GM21825 (cell line): ENCODE results near the gene TUBB2A.
"Not testable (repeated sequence)": the region's sequence is repeated elsewhere in the genome, so short reads cannot be mapped to it uniquely, and the experiment has no call there.

Source experiments
- ATAC-seq: cut with Tn5 transposase; IDR thresholded peaks from one replicate; pipeline ENCODE4 v1.9.1; 2021; ENCODE audit warnings: mild to moderate bottlenecking, moderate library complexity; ENCODE audit not compliant: unreplicated experiment

The TUBB2A gene

DNA sequence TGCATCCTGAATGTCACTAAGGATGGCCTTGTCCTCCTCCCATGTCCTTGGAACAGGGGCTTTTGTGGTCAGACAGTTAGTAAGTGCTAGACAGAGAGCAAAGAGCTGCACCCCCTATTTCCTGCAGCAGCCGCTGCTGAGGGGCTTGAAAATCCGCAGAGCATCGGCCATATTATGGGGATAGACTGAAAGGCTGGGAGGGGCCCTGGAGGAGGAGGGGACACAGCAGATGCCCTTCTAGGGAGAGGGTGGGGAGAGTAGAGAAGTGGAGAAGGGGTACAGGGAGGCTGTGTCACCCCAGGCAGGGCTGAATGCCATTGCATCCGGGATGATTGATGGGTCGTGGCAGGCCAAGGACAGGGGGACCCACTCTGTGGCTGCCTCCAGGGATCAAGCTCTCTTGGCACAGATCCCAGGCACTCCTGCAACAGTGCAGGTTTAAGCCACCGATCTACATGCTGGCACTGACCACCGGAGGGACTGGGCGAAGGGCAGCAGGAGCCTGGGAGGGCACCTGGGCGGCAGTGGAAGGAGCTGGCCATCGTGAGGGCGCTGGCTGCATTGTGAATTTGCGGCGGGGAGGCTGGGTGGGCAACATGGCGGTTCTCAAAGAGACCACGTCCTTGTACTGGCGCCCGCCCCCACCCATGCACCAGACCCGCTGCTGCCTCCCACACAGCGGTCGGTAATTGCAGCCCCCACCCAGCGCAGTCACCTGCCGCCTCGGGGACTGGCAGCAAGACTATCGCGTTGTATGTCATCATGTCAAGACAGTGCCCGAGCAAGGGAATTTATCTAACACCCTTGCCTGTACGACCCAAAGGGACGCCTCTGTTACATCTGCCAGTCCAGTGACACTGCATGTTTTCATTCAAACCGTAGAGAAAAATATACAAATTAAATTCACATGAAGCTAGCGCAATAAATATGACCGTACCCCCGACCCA lies 887 bp downstream of the TUBB2A start:
- not testable (repeated sequence) for ATAC-seq

DNA sequence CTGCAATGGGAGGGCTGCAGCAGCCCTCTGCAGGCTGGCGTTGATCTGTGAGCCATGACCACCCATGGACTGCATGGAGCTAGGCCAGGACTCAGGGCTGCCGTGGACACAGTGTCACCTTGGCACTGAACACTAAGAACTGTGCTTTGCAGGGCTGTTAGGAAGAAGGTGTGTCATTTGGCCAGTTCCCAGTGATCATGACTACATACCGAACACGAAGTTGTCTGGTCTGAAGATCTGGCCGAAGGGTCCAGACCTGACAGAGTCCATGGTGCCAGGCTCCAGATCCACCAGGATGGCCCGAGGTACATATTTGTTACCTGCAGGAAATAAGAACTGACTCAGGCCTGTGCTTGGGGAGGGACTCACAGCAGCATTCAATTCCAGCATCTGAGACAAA lies 1.9 kb downstream of the TUBB2A start:
- ATAC-seq, result not testable (repeated sequence)

DNA sequence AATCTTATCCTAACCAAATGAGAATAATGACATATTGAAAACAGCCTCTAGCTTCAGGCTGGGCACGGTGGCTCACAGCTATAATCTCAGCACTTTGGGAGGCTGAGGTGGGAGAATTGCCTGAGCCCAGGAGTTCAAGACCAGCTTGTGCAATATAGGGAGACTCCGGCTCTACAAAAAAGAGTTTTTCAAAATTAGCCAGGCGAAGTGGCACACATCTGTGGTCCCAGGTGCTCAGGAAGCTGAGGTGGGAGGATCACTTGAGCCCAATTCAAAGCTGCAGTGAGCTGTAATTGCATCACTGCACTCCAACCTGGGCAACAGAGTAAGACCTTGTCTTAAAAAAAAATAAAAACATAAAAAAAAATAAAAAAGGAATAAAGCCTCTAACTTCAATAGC lies 4.7 kb downstream of the TUBB2A start:
- ATAC-seq, result no peak

DNA sequence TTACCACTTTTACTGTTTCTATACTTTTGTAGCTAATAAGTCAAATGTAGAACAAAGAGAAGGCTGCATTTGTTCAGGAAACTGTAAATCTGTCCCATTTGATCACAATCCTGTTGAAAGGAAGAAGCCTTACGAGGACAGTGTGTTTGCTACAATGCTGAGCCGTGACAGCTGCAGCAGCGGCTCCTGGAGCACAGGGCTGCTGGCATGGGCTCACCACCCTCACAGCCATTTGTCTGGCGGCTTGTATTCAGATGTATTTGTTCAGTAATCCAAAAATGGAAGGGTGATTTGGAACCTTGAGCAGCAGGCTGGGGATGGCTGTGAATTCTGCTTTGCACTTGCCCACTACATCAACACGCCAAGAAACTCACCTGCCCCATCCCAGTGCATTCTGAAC lies 5.7 kb downstream of the TUBB2A start:
- ATAC-seq, result no peak

DNA sequence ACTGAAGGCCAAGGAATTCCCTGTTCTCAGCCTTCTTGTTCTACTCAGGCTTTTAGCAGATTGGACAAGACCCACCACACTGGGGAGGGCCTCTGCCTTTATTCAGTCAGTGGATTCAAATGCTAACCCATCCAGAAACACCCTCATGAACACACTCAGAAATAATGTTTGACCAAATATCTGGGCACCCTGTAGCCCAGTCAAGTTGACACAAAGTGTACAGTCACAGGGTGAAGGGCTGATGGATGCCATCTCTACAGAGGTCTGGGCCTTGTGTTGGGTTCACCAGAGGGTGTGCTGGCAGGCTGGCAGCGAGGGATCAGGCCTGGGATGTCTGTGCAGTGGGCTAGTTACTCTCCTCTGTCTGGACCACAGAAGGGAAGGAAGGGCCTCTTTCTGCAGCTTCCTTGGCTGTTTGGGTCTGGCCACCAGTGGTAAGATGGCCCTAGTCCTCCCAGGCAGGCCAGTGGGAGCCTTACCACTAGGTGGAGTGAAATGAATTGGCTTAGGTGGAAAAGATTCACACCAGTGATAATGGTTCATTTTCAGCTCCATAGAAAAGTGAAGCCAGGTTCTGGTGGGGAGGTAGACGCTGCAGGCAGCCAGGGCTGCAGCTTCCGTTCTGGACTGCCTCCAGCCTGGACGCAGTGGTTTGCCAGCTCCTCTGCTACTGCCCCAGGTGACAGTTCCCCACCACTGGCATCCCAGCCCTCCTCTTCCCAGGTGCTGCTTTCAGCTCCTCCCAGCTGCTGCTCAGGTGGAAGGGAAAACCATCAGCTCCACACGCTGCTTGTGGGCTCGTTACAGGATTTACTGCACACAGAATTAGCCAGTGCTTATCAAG lies 9.2 kb downstream of the TUBB2A start:
- no peak for ATAC-seq

DNA sequence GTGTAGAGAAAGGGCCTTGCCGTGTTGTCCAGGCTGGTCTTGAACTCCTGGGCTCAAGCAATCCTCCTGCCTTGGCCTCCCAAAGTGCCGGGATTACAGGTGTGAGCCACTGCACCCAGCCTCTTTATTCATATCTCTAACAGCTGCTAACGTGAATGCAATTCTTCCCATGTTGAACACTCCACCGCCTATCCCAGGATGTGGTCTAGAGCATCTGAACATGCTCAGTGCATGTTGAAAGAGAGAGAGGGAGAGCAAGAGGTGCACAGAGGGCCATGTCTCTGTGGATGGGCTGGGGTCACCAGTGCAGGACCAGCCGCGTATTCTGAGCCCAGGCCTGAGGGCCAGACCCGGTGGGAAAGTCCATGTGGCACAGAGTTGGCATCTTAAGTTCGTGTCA lies 12.8 kb downstream of the TUBB2A start:
- ATAC-seq, result no peak

DNA sequence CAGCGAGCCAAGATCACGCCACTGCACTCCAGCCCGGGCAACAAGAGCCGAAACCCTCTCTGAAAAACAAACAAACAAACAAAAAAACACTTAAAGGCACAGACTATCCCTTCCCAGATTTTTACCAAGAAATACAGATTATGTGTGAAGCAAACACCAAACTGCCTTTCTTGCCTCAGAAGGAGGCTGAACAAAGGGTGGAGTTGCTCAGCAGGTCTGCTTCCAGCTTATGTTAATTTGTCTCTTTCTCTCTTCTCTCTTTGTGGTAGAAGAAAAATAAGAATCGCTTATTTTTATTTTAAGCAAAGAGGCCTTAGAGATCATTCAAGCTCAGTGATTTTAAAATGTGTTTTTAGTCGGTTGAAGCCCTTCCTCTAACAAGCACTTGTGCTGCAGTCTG lies 14.2 kb downstream of the TUBB2A start:
- no peak for ATAC-seq

DNA sequence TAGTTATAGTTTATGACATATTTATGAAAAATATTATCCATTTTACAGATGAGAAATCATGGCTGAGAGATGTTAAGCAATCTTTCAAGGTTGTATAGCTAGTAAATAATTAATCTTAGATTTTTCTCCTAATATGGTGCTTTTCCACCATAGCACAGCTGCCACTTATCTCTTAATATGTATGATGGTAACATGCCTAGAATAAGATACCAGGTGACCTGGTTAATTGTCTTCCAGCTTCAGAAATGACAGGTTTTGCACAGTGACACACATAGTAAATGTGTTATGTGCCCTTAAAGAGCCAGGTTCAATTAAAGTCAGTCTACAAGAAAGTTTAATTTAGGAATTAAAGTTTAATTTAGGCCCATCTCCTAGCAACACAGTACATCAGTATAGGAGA lies 14.8 kb downstream of the TUBB2A start:
- no peak for ATAC-seq

DNA sequence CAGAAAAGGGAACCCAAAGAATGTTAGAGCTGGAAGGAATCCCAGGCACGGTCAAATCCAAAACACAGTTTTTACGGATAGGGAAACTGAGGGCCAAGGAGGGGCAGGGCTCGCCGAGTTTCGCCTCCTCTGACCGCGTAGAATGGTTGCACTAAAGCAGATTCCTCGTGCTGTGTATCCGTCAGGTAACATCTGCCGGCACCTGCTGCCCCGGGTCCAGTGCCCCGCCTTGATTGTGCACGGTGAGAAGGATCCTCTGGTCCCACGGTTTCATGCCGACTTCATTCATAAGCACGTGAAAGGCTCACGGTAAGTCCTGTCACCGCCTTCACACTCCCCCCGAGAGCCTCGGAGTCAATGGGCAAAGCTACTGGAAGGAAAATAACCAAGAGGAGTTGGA lies 17.1 kb downstream of the TUBB2A start:
- ATAC-seq, result no peak

DNA sequence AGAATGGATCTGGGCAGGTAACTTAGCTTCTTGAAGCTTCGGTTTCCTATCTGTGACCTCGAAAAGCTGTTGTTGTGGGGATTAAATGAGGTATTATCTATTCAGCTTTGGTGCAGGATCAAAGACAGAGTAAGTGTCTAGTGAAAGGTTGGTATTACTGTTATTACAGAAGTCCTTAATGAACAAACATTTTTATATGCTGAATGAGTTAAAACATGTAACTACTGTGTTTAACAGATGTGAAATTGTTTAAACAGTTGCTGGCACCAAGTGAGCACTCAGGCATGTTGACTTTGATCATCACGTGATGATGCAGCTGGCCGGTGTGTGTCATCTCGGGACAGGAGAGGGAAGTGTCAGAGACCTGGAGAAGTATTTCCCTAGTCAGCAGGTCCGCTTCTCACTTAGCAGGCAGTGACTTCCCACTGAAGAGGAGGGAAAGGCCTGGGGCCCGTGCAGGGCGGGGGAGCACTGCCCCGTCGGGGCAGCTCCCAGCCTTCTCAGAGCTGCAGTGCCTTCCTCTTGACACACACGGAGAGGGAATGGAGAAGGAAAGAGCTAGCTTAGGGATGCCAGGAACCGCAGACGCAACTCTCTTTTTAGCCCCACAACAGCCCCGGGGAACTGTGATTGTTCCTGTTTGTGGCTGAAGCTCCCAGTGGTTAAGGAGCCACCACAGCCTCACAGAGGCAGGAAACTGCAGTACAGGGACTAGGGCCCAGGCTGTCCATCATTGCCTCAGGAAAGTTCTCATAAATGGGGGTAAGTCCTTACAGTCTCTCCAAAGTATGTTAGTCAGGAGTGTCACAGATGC lies 18.0 kb downstream of the TUBB2A start:
- ATAC-seq, result peak; percentile 74

DNA sequence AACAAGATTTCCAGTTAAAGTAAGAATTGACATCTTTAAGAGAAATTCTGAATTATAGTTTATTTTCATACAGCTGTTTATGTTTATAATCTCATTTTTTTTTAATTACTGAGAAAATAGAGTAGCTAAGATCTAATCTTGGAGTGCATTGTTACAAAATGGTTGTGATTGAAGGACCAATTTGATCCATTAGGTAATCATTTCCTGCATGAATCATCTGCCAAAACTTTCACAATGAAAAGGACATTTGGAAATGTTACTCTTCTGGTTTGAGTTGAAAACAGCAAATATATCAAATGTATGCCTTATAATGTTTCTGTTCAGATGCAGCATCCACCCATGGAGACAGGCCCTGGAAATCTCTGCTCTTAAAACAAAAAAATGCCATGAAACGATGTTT lies 19.0 kb downstream of the TUBB2A start:
- ATAC-seq, result no peak

DNA sequence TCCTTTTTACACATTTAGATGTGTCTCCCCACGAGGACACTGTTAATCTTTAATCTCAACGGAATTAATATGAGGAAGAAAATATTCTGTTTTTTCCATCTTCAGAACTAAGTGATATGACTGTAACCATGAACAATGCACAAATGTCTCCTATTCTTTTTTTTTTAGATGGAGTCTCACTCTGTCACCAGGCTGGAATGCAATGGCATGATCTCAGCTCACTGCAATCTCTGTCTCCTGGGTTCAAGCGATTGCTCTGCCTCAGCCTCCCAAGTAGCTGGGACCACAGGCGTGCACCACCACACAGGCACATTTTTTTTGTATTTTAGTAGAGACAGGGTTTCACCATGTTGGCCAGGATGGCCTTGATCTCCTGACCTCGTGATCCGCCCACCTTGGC lies 19.5 kb downstream of the TUBB2A start:
- ATAC-seq, result not testable (repeated sequence)

DNA sequence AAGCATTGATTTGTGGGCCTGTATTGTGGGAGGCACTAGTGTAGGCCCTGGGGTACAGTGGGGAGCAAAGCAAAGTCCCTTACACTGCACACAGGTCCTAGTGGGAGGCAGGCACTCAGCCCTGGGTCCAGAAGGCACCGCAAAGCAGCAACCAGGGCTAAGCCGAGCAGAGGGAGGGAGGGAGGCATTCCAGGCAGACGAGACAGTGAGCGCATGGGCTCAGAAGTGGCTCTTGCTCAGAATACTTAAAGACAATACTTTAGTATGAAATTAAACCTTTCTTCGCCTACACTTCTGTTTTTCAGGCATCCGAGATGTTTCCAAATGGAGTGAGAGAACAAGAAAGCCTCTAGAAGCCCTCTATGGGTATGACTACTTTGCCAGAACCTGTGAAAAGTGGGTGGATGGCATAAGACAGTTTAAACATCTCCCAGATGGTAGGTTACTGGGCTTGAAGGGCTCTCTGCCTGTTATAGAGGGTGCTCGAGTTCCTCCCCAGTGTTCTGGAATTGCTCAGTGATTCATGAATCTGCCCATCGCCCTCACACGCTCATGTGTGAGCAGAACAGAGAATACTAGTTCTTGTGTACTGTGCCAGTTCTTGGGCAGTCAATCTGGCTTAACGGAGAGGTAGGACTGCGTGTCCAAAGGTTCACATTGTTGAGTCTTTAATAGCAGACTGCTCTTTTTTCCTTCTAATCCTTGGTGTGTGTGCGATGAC lies 20.1 kb downstream of the TUBB2A start:
- no peak for ATAC-seq

DNA sequence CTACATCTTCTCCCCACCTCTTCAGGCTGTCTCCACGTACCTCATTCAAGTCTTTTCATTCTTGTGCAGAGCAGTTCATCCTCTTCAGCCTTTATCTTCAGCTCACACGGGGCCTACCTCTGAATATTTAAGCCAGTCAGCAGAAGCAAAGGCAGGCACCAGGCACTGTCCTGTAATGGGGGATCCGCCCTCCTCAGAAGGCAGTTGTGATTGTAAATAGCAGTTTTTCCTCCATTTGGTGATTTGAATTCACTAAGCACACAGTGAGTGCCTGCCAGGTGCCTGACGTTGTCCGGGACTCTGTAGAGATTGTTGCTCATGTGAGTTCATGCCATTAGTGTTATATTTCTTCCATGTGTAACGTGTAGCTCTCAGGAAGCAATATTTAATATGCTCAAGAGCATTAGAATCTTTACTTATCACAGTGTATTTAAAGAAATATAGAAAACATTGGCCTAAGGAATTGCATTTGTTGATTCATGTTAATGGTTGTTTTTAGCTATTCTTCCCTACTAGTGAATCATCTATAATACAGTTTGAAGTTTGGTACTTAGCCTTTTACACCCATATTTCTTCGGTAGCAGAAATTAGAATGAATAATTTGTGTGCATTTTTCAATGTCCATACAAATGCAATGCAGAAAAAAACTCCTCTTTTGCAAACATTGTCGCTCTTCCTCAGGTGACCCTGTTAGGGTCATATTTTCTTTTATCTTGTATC lies 20.9 kb downstream of the TUBB2A start:
- ATAC-seq, result no peak

DNA sequence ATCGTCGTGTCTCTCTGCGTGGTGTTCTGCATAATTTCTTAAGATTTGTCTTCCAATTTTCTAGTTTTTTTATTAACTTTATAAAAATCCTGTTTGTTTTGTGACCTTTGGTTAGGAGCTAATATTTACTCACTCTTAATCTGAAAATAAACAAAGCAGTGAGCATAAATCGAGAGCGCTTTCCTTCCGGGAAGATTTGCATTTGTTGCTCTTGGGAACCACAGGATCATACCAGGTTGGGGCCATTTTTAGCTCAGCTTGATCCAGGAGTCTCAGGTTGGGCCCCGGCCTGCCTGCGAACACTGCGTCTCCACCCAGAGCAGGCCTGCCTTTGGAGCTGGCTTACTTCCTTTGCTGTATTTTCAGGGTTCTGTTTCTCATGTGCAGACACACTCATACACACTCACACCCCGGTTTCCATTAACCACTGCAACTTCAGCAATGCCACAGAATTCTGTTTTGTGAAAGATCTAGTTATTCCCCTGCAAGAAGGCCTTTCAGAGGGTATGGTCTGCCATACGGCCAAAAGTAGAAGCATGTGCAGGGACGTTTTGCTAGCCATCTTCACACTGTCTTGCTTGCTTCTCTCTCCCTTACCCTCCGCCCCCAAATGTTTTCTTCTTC lies 21.6 kb downstream of the TUBB2A start:
- ATAC-seq, result no peak

DNA sequence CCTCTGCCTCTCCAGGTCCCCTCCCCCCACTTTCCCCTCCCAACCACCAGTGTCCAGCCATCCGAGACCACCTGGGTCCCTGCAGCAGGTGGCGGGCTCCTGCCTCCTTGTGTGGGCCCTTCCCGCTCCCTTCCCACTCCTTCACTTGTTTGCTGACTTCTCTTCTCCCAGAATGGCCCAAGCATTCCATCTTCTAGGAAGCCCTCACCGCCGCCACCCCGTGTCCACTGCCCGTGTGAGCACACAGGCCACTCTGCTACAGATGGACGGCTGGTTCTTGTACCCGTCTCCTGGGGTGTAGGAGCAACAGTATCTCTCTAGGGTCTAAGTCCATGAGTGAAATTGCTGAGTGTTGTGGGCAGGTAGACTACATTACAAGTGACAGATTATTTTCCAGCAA lies 23.8 kb downstream of the TUBB2A start:
- no peak for ATAC-seq

DNA sequence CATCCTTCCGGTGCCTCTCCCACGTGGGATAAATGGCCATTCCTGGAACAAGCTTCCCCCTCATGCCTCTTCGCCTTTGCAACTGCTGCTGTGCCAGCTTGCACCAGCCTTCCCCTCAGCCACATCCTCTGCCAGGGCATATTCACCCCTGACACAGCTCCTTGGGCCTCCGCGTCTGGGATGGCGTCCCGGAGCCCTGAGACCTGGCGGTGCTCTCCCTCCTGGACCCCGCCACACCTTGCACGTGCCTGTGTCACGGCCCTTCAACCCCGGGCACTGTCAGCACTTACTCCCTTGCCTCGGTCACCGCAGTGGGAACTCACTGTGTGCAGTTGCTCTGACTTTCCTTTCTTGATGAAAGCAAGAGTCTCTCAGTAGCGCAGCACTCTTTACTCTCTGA lies 25.6 kb downstream of the TUBB2A start:
- ATAC-seq, result no peak

DNA sequence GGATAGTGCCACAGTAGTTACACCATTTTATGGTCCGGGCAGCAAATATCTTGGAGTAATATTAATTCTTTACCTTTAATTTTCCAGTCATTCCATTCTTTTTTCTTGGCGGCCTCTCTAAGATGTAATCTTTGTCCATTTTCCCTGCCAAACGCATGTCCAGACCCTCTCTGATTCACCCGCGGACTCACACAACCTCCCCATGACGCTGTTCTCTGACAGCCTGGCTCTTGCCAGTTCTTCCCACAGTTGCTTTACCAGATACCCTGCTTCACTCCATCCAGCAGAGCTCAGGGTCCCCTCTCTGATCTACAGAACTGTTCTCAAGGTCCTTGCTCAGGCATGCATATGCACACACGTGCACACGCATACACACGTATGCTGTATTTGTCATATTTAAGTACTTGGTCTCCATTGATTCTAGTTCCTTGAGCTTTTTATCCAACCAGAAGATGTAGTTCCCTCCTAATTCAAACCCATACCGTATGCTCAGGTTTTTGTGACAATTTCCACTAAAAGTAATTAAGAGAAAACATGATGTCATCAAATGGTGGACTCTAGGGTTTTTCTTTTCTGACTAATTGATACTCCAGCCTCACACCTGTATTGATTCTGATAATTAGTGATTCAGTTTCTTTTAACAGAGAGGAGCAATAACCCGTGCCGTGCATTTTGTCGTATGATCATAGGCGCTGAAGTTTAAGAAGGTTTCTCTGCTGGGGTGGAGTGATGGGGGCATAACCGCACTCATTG lies 28.8 kb downstream of the TUBB2A start:
- ATAC-seq, result no peak

DNA sequence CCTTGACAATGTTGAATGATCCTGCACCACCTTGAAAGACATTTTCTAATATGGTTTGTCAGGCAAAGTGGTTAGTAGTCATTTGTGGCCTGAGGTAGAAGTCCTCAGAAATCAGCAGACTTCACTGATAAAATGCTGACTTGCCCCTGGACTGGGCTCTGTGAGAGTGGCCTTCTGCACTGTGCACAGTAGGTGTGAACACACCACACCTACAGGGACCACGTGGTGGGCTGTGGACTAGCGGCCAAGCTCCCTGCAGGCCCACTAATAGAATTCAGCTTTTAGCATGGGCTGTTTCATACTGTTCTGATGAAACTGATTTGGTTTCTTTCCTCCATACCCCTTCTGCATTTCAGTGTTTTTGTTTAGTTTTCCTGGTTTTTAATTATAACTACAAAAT lies 31.5 kb downstream of the TUBB2A start:
- ATAC-seq, result no peak
